ENCODE data around the gene LMNTD2.

Gene LMNTD2

GRCh38 chr11:595400-595799 is 34.9 kb upstream of the LMNTD2 start:
- H3K4me3 ChIP-seq (replicated peaks; ENCODE audit: low read depth, low read length) = no peak overlapping the region
- TF ChIP-seq, protein P1, sequence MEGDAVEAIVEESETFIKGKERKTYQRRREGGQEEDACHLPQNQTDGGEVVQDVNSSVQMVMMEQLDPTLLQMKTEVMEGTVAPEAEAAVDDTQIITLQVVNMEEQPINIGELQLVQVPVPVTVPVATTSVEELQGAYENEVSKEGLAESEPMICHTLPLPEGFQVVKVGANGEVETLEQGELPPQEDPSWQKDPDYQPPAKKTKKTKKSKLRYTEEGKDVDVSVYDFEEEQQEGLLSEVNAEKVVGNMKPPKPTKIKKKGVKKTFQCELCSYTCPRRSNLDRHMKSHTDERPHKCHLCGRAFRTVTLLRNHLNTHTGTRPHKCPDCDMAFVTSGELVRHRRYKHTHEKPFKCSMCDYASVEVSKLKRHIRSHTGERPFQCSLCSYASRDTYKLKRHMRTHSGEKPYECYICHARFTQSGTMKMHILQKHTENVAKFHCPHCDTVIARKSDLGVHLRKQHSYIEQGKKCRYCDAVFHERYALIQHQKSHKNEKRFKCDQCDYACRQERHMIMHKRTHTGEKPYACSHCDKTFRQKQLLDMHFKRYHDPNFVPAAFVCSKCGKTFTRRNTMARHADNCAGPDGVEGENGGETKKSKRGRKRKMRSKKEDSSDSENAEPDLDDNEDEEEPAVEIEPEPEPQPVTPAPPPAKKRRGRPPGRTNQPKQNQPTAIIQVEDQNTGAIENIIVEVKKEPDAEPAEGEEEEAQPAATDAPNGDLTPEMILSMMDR (IDR thresholded peaks at IDR 0.05; ENCODE audit: low read depth, low read length, missing control alignments) = no peak
- DNase-seq (ENCODE audit: extremely low read depth, low read depth) = no peak

DNA sequence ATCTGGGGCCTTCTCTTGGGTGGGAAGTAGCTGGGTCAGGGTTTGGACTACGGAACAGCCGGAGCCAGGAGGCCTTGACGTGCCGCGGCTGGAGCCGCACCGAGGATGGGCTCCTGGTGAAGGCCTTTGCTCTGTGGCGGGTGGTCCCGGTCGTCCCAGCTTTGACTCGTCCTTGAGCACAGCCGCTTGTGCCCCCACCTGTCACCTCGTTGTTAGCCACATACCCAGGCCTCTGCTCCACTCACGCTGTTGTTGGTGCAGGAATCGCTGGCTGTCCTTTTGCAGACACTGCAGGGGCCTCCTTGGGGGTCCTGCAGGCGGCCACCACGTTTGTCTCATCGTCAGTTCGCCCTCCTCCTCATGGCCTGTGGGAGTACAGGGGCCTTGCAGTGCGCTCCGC is 32.8 kb upstream of the LMNTD2 start:
- TF ChIP-seq, protein P1 (IDR thresholded peaks at IDR 0.05; ENCODE audit: low read depth, low read length, missing control alignments) = no peak
- no peak for DNase-seq (ENCODE audit: extremely low read depth, low read depth)
- H3K4me3 ChIP-seq (replicated peaks; ENCODE audit: low read depth, low read length) = no peak overlapping the region

DNA sequence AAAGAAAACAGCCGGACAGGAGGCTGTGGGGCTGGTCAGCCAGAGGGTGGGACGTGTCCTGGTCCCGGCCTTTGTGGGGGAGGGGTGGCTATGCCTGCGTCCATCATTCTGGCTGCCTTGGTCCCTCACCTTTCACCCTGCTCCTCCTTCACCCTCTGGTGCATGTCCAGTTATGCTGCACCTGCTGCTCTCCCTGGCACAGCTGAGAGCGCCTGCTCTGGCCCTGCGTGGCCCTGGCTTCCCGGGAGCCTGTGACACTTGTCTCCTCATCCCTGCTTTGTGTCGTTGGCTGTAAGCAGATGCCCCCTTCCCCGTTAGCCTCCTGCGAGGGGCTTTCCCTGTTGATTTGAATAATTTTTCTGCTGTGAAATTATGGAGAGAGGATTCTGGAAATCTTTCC is 32.4 kb upstream of the LMNTD2 start:
- H3K4me3 ChIP-seq (replicated peaks; ENCODE audit: low read depth, low read length) = no peak overlapping the region
- no peak for DNase-seq (ENCODE audit: extremely low read depth, low read depth)
- TF ChIP-seq, protein P1 (IDR thresholded peaks at IDR 0.05; ENCODE audit: low read depth, low read length, missing control alignments) = no peak

GRCh38 chr11:592501-592900 is 32.0 kb upstream of the LMNTD2 start:
- no peak for DNase-seq (ENCODE audit: extremely low read depth, low read depth)
- TF ChIP-seq, protein P1 (IDR thresholded peaks at IDR 0.05; ENCODE audit: low read depth, low read length, missing control alignments) = no peak
- H3K4me3 ChIP-seq (replicated peaks; ENCODE audit: low read depth, low read length) = no peak overlapping the region

GRCh38 chr11:590997-591396 is 30.5 kb upstream of the LMNTD2 start:
- no peak for DNase-seq (ENCODE audit: extremely low read depth, low read depth)
- no peak overlapping the region for H3K4me3 ChIP-seq (replicated peaks; ENCODE audit: low read depth, low read length)
- TF ChIP-seq, protein P1 (IDR thresholded peaks at IDR 0.05; ENCODE audit: low read depth, low read length, missing control alignments) = no peak

GRCh38 chr11:589798-590197 is 29.3 kb upstream of the LMNTD2 start:
- no peak overlapping the region for H3K4me3 ChIP-seq (replicated peaks; ENCODE audit: low read depth, low read length)

DNA sequence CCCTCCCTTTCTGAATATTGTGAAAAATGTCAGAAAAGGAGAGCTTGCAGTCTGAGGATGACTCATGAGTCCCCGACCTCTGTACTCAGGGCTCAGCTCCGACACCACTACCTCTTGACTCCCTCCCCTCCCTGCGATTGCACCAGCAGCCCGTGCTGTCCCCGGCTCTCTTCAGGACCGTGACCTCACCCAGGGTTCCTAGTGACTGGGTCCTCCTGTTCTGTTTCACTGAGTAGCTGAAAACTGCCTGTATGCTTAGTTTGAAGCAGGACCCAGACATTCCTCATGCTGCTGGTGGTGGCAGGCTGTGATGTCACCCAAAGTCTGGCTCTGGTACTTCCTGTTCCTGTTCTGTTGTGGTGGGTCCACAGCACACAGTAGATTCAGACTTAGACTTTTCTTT is 27.4 kb upstream of the LMNTD2 start:
- no peak overlapping the region for H3K4me3 ChIP-seq (replicated peaks; ENCODE audit: low read depth, low read length)
- DNase-seq (ENCODE audit: extremely low read depth, low read depth) = no peak

More at GRCh38 chr11:589798-590197, 29.3 kb upstream of the LMNTD2 start:
- no peak for DNase-seq (ENCODE audit: extremely low read depth, low read depth)
- TF ChIP-seq, protein P1 (IDR thresholded peaks at IDR 0.05; ENCODE audit: low read depth, low read length, missing control alignments) = no peak

More for the DNA sequence above, 27.4 kb upstream of the LMNTD2 start:
- TF ChIP-seq, protein P1 (IDR thresholded peaks at IDR 0.05; ENCODE audit: low read depth, low read length, missing control alignments) = no peak

Data from HFF-Myc (cell line).